H1 (cell line): ENCODE results near the gene CDC42BPB.

ENCODE experiments used
- EP300 ChIP-seq, 2 experiments: IDR thresholded peaks; 1 replicate in 1 of 2; 2 replicates in 1 of 2; pipeline ENCODE4 v1.6.1; 2011 to 2012; ENCODE audit warnings: low read depth in 2 of 2, low read length in 2 of 2, mild to moderate bottlenecking in 2 of 2, borderline replicate concordance in 1 of 2, inconsistent platforms in 1 of 2, moderate library complexity in 1 of 2
- EZH2 ChIP-seq: fragments of 200-600 bp; sonication (generic); IDR thresholded peaks from 2 replicates; pipeline ENCODE4 v1.7.1; 2012; ENCODE audit warnings: low read depth, mild to moderate bottlenecking, moderate library complexity, low read length, inconsistent platforms; ENCODE audit not compliant: severe bottlenecking
- GTF2F1 ChIP-seq: IDR thresholded peaks from 2 replicates; pipeline ENCODE4 v1.6.1; 2012; ENCODE audit warnings: low read depth, low read length, improper control_type of control experiment, borderline replicate concordance
- HDAC2 ChIP-seq, 2 experiments: fragments of 300-600 bp in 1 of 2; sonication (generic) in 1 of 2; IDR thresholded peaks; 2 replicates each; pipeline ENCODE4 v1.6.1; 2011 to 2012; ENCODE audit warnings: low read depth in 2 of 2, low read length in 2 of 2, mild to moderate bottlenecking in 2 of 2, moderate library complexity in 2 of 2, borderline replicate concordance in 1 of 2, inconsistent platforms in 1 of 2
- HDAC6 ChIP-seq: IDR thresholded peaks from one replicate; pipeline ENCODE4 v1.7.1; 2012; ENCODE audit warnings: low read depth, mild to moderate bottlenecking, inconsistent platforms, low read length, moderate library complexity
- POLR2A ChIP-seq, 2 experiments: IDR thresholded peaks; 1 replicate in 1 of 2; 2 replicates in 1 of 2; pipeline ENCODE4 v1.6.1; 2011; ENCODE audit warnings: low read depth in 2 of 2, low read length in 2 of 2, mild to moderate bottlenecking in 2 of 2; ENCODE audit errors: control extremely low read depth in 1 of 2
- POLR2AphosphoS5 ChIP-seq: IDR thresholded peaks from 2 replicates; pipeline ENCODE4 v1.6.1; 2011; ENCODE audit warnings: low read depth, low read length
- RAD21 ChIP-seq, 2 experiments: IDR thresholded peaks in 1 of 2; conservative IDR thresholded peaks in 1 of 2; 2 replicates each; pipeline ENCODE4 v1.6.1; 2011; ENCODE audit warnings: low read depth in 2 of 2, low read length in 2 of 2, improper control_type of control experiment in 1 of 2, inconsistent platforms in 1 of 2, mild to moderate bottlenecking in 1 of 2, moderate library complexity in 1 of 2
- RNF2 ChIP-seq: fragments of 200-900, 300-1000 bp; sonication (generic); IDR thresholded peaks from 2 replicates; pipeline ENCODE4 v1.7.1; 2016; ENCODE audit warnings: borderline replicate concordance, low read depth, mild to moderate bottlenecking, antibody characterized with exemption, low read length; ENCODE audit not compliant: poor library complexity, severe bottlenecking; ENCODE audit errors: missing control alignments
- TEAD4 ChIP-seq: IDR thresholded peaks from 2 replicates; pipeline ENCODE4 v1.6.1; 2012; ENCODE audit warnings: low read depth, low read length, inconsistent platforms, mixed read lengths
- TF ChIP-seq, protein P1 (sequence below), 3 experiments: IDR thresholded peaks; 1 replicate in 2 of 3; 2 replicates in 1 of 3; pipeline versions ENCODE4 v1.5.1 to v1.6.1; 2011; ENCODE audit warnings: low read length in 3 of 3, mild to moderate bottlenecking in 3 of 3, inconsistent platforms in 2 of 3, low read depth in 1 of 3, moderate library complexity in 1 of 3; ENCODE audit not compliant: insufficient read depth in 1 of 3; ENCODE audit errors: control extremely low read depth in 1 of 3
- TF ChIP-seq, protein P2 (sequence below): IDR thresholded peaks from 2 replicates; pipeline ENCODE4 v1.6.1; 2011; ENCODE audit warnings: low read depth, mild to moderate bottlenecking, low read length; ENCODE audit not compliant: insufficient read depth

DNA sequence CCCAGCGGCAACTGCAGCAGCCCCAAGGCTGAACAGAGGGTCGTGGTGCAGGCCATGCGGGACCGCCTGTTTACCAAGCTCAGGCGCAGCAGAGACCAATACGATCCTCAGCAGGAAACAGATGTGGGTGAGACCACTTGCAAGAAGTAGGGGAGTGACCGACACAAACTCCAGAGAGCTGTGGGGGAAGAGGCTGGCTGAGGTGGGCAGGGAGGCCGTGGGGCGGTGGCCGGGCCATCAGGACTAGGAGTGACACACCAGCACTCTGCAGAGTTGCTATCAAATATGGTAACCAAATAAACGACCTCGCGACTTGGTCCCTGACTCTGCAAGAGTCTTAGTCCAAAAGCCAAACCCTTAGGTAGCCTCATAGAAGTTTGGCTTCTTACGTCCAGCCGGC lies 104.2 kb downstream of the CDC42BPB start:
- TF ChIP-seq EZH2 (no peak), GTF2F1 (no peak), HDAC2 (IDR thresholded peaks at IDR 0.05; ENCODE audit: borderline replicate concordance in 1 of 2, low read depth in 2 of 2, low read length in 2 of 2) (no peak), POLR2AphosphoS5 (no peak), RNF2 (no peak), RAD21 (IDR thresholded peaks at IDR 0.05 in 1 of 2, conservative IDR thresholded peaks at IDR 0.05 in 1 of 2; ENCODE audit: low read depth in 2 of 2, low read length in 2 of 2) (no peak), EP300 (IDR thresholded peaks at IDR 0.05; ENCODE audit: borderline replicate concordance in 1 of 2, low read depth in 2 of 2, low read length in 2 of 2) (no peak), TEAD4 (no peak), POLR2A (IDR thresholded peaks at IDR 0.05; ENCODE audit: control extremely low read depth in 1 of 2, low read depth in 2 of 2, low read length in 2 of 2) (no peak), HDAC6 (no peak)
- TF ChIP-seq, protein P1, sequence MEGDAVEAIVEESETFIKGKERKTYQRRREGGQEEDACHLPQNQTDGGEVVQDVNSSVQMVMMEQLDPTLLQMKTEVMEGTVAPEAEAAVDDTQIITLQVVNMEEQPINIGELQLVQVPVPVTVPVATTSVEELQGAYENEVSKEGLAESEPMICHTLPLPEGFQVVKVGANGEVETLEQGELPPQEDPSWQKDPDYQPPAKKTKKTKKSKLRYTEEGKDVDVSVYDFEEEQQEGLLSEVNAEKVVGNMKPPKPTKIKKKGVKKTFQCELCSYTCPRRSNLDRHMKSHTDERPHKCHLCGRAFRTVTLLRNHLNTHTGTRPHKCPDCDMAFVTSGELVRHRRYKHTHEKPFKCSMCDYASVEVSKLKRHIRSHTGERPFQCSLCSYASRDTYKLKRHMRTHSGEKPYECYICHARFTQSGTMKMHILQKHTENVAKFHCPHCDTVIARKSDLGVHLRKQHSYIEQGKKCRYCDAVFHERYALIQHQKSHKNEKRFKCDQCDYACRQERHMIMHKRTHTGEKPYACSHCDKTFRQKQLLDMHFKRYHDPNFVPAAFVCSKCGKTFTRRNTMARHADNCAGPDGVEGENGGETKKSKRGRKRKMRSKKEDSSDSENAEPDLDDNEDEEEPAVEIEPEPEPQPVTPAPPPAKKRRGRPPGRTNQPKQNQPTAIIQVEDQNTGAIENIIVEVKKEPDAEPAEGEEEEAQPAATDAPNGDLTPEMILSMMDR (IDR thresholded peaks at IDR 0.05; ENCODE audit: control extremely low read depth in 1 of 3, insufficient read depth in 1 of 3, low read depth in 1 of 3, low read length in 3 of 3): no peak
- TF ChIP-seq, protein P2, sequence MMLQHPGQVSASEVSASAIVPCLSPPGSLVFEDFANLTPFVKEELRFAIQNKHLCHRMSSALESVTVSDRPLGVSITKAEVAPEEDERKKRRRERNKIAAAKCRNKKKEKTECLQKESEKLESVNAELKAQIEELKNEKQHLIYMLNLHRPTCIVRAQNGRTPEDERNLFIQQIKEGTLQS: no peak
